NCI-H146 (cell line): ENCODE data around the gene PCDHA13.
"Not testable (repeated sequence)": the region's sequence is repeated elsewhere in the genome, so short reads cannot be mapped to it uniquely, and the experiment has no call there.

ENCODE experiments used
- DNase-seq: peaks from one replicate; lab custom pipeline; 2025; lab: John Stamatoyannopoulos, UW

PCDHA13 gene

GRCh38 chr5:140868721-140869554, 13.0 kb upstream of the PCDHA13 start, which contains the start of gene PCDHA11:
Gene PCDHA11, plus strand, starts transcription at chr5:140868957. Its CDS starts 147 bp downstream, at chr5:140869104.
- DNase-seq: no peak

- no peak for DNase-seq
Measured at GRCh38 chr5:140869555-140869886, 12.4 kb upstream of the PCDHA13 start.

GRCh38 chr5:140870221-140871201, 11.4 kb upstream of the PCDHA13 start:
- DNase-seq: no peak

- no peak for DNase-seq
Measured at GRCh38 chr5:140875085-140876065, 6.5 kb upstream of the PCDHA13 start, which contains the start of gene PCDHA12. Gene PCDHA12, plus strand, starts transcription at chr5:140875308. Its CDS starts 165 bp downstream, at chr5:140875473.

GRCh38 chr5:140876541-140877261, 5.2 kb upstream of the PCDHA13 start:
- not testable (repeated sequence) for DNase-seq

- no peak for DNase-seq
Measured at GRCh38 chr5:140877262-140877581, 4.7 kb upstream of the PCDHA13 start.

GRCh38 chr5:140882591-140882899, 621 bp downstream of the PCDHA13 start:
- DNase-seq: no peak

GRCh38 chr5:140883373-140883772, 1.4 kb downstream of the PCDHA13 start:
- DNase-seq: no peak

- DNase-seq: no peak
Measured at GRCh38 chr5:140883927-140884697, 2.2 kb downstream of the PCDHA13 start.

- no peak for DNase-seq
Measured at GRCh38 chr5:140916325-140916724, 34.4 kb downstream of the PCDHA13 start.

- no peak for DNase-seq
Measured at GRCh38 chr5:140923601-140924000, 41.7 kb downstream of the PCDHA13 start.

- peak; percentile 77 for DNase-seq
Measured at GRCh38 chr5:140925806-140926442, 44.0 kb downstream of the PCDHA13 start, which contains the start of gene PCDHAC1. Gene PCDHAC1, plus strand, starts transcription at chr5:140926299. Its CDS starts 594 bp downstream, at chr5:140926893.

GRCh38 chr5:140926443-140927227, 44.7 kb downstream of the PCDHA13 start:
- DNase-seq: peak; percentile 84

GRCh38 chr5:140927228-140927573, 45.3 kb downstream of the PCDHA13 start:
- DNase-seq: peak; percentile 27
